22Rv1 (cell line): ENCODE results near the gene ANKRD63.

Source experiments
- H3K27ac ChIP-seq: fragments of 450-650 bp; 2 replicates; pipeline ENCODE4 v1.5.1; 2017
- ZFX ChIP-seq: fragments of 450-650 bp; IDR thresholded peaks from 2 replicates; pipeline ENCODE4 v1.6.1; 2017; ENCODE audit warnings: antibody characterized with exemption, borderline replicate concordance
- TF ChIP-seq, protein P1 (sequence below): fragments of 450-650 bp; IDR thresholded peaks from 2 replicates; pipeline ENCODE4 v1.5.1; 2017; ENCODE audit warnings: mild to moderate bottlenecking

Gene ANKRD63

DNA sequence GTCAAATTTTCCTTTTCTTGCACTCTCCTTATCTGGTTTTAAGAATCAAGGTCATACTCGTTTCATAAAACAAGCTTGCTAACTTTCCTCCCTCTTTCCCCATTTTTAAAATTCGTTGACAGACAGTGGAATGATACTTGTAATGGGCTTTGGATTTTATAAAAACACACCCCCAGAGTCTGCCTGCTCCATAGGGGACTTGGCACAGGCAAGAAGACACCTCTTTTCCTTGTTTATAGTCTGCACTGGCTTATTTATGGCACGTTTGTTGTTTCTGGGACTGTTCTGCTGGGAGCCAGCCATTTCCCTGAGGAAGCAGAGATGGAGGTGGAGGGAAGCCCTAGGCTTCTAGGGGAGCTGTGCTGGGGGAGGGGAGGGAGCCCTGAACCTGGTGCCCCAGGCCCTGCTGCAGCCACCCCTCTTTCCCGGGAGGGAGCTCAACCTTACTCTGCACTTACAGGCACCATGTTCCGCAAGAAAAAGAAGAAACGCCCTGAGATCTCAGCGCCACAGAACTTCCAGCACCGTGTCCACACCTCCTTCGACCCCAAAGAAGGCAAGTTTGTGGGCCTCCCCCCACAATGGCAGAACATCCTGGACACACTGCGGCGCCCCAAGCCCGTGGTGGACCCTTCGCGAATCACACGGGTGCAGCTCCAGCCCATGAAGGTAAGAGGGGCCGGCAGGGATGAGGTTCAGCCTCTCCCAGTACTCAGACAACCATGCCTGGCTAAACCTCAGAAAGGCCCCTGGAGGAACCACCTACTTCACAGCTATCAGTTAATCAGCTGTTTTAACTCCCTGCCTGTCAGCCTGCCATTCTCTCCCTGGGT is 18.3 kb downstream of the ANKRD63 start:
- H3K27ac ChIP-seq = no peak overlapping the region
- TF ChIP-seq, protein P1, sequence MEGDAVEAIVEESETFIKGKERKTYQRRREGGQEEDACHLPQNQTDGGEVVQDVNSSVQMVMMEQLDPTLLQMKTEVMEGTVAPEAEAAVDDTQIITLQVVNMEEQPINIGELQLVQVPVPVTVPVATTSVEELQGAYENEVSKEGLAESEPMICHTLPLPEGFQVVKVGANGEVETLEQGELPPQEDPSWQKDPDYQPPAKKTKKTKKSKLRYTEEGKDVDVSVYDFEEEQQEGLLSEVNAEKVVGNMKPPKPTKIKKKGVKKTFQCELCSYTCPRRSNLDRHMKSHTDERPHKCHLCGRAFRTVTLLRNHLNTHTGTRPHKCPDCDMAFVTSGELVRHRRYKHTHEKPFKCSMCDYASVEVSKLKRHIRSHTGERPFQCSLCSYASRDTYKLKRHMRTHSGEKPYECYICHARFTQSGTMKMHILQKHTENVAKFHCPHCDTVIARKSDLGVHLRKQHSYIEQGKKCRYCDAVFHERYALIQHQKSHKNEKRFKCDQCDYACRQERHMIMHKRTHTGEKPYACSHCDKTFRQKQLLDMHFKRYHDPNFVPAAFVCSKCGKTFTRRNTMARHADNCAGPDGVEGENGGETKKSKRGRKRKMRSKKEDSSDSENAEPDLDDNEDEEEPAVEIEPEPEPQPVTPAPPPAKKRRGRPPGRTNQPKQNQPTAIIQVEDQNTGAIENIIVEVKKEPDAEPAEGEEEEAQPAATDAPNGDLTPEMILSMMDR = no peak
- no peak for TF ChIP-seq ZFX

DNA sequence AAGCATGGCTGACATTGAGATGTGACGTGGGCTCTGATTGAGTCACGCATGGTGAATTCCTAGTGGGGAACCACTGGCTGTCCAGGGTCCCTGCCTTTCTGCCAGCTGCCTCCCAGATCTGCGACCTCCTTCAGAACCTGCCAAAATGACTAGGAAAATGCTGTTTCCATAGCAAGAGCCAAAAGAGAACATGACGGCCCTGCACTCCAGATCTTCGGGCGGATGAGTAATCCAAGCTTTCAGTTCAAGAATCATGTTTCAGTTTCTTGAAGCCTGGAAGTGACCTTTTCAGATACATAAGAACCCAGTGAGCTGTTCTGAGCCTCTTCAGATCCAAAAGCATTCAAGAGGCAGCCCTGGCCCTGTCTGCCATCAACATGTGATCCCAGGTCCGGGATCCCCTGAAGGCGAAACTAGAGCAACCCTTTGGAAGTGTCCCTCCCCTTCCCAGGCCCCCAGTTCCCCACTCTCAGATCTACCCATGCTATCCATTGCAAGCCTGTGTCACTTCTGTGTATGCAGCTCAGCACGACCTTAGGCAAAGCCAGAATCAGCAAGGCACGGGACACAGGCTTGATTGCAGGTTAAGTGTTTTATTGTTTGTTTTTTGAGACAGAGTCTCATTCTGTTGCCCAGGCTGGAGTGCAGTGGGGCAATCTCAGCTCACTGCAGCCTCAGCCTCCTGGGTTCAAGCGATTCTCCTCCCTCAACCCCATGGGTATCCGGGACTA is 19.7 kb downstream of the ANKRD63 start:
- H3K27ac ChIP-seq = no peak overlapping the region
- no peak for TF ChIP-seq ZFX
- TF ChIP-seq, protein P1 = no peak

DNA sequence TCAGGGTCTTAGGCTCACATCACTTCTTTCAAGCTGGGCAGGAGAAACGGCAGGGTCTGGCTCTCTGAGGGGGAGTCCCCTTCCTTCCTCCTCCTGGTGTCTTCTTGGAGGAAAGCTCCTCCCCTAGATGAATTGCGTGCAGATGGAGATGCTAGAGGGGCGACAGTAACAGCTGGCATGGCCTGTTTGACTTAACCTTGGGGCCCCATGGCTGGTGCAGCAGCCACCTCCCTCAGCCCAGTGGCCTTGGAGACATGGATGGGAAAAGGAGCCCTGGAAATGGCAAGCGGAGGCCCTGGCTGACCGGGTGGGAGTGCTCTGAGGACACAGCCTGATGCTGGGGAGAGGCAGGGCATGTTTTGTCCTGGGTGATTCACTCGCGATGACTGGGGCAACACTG is 23.8 kb downstream of the ANKRD63 start:
- no peak overlapping the region for H3K27ac ChIP-seq
- TF ChIP-seq, protein P1 = no peak
- TF ChIP-seq ZFX = no peak

DNA sequence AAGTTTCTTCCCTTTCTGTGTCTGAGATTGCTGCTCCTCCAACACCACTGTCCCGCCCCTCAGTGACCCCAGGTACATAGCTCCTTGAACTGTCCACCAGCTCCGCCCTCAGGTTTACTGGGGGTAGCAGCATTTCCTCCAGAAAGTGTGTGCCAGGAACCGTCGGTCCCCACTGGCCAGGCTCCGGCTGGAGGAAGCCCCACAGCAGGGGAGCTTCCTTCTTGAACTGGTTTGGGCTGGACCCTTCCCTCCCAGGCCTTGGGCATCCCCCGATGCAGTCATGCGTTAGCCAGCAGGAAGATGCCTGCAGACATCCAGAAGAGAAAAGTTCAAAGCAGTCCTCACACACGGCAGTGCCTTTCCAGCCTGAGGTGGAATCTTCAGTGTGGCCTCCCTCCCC is 24.3 kb downstream of the ANKRD63 start:
- no peak for TF ChIP-seq ZFX
- TF ChIP-seq, protein P1 = no peak
- H3K27ac ChIP-seq = no peak overlapping the region

DNA sequence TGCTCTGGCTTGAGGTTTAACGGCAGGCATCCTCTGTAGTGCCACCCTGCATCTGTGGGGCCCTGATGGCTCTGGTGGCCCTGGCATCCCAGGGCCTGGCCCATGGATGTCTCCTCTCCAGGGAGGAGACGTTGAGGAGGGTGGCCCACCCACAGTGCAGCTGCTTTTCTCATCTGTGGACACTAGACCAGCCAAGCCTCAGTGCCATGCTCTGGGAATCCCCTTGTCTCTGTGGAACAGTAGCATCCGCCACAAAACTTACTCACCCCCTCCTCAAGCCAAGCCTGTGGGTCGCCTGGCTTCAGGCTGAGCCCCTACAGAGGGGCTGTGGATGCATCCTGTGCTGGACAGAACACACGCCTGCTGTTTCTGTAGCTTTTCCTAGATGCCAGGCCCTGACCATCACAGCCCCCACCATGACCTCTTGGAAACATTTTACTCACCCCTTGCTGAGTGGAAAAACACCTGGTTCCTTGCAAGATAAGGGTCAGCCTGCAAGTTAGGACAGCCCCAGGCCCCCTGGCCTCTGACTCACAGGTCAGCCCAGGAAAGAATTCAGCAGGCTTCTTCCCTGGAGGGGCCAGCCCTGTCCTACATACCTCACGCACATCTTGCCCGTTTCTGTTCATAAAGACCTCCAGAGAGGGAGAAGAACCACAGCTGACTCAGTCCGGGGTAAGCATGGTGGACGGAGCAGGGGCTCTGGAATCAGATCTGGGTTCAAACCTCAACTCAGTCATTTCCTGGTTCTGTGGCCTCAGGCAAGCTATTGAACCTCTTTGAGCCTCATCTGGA is 25.0 kb downstream of the ANKRD63 start:
- TF ChIP-seq, protein P1 = no peak
- no peak for TF ChIP-seq ZFX
- H3K27ac ChIP-seq = no peak overlapping the region

DNA sequence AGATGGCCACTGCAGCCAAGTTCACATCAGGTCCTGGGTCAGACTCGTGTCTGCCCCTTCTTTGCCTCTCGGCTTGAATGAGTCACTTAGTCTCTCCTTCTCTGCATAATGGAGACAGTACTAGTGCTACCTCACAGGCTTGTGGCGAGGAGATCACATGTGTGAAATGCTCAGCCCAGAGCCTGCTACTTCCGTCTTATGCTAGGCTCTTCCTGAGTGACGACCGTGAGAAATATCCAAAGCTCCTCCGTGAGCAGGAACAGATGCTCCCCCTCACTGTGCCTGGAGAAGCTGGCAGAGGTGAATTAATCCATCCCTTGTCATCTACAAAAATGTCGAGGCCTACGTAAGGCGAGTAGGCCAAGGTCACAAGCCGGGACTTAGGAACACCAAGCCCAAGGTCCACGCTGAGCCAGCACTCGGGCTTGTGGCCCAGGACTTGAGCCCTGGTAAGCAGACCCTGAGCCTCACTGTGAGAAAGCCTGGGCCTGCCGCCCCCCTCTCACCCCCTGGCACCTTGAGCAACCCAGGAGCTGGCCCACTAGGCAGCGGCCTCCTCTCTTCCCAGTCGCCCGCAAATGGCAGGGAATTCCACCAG is 26.1 kb downstream of the ANKRD63 start:
- TF ChIP-seq ZFX = no peak
- TF ChIP-seq, protein P1 = no peak
- no peak overlapping the region for H3K27ac ChIP-seq
